OCI-LY3 (cell line): Measurements from ENCODE around the gene GAK.

Source experiments
- EZH2phosphoT487 ChIP-seq: fragments of 200-600 bp; shearing (Covaris generic); IDR thresholded peaks from 2 replicates; pipeline ENCODE4 v1.6.1; 2018; ENCODE audit warnings: antibody characterized with exemption, mixed run types, low read depth
- TF ChIP-seq, protein P1 (sequence below): fragments of 200-600, 300-600 bp; sonication (generic); IDR thresholded peaks from 2 replicates; pipeline ENCODE4 v1.5.1; 2014; ENCODE audit warnings: antibody characterized with exemption, low read length, low read depth

DNA sequence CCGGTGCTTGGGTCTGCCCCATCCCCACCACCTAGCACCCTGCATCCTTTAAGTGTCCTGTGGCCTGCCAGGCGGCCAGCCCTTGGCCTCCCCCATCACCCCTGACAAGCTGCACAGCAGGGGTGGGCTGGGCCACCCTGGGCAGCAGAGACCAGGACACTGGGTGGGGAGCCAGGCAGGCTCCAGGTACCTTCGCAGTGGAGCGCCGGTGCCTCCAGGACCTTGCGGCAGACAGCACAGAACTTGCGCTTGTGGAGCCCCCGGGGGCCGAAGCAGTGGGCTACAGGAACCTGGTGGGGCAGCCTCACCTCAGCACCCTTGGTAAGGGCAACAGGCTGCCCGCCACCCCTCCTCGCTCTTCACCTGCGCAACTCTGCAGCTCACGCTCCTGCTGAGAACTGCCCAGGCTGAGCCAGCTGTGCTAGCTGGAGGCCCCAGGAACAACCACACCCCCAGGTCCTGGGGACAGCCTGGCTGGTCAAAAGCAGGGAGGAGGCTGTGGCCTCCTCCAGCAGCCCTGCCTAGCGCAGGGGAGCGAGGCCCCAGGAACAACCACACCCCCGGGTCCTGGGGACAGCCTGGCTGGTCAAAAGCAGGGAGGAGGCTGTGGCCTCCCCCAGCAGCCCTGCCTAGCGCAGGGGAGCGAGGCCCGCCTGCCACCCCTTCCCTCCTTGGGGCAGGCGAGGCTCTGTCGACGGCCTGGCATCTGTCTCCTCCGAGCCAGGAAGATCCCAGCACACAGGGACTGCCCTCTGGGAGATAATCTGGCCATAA is 36.7 kb upstream of the GAK start:
- TF ChIP-seq, protein P1, sequence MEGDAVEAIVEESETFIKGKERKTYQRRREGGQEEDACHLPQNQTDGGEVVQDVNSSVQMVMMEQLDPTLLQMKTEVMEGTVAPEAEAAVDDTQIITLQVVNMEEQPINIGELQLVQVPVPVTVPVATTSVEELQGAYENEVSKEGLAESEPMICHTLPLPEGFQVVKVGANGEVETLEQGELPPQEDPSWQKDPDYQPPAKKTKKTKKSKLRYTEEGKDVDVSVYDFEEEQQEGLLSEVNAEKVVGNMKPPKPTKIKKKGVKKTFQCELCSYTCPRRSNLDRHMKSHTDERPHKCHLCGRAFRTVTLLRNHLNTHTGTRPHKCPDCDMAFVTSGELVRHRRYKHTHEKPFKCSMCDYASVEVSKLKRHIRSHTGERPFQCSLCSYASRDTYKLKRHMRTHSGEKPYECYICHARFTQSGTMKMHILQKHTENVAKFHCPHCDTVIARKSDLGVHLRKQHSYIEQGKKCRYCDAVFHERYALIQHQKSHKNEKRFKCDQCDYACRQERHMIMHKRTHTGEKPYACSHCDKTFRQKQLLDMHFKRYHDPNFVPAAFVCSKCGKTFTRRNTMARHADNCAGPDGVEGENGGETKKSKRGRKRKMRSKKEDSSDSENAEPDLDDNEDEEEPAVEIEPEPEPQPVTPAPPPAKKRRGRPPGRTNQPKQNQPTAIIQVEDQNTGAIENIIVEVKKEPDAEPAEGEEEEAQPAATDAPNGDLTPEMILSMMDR, result no peak
- TF ChIP-seq EZH2phosphoT487, result no peak
